HG03135 (cell line): ENCODE measurements around the gene RAPH1.
"Not testable (repeated sequence)": the region's sequence is repeated elsewhere in the genome, so short reads cannot be mapped to it uniquely, and the experiment has no call there.

ENCODE experiments used
- ATAC-seq: cut with Tn5 transposase; IDR thresholded peaks from one replicate; pipeline ENCODE4 v1.9.1; 2021; ENCODE audit warnings: mild to moderate bottlenecking, moderate library complexity; ENCODE audit not compliant: unreplicated experiment

Gene RAPH1

GRCh38 chr2:203436496-203436895 is 98.6 kb downstream of the RAPH1 start:
- ATAC-seq: no peak

DNA sequence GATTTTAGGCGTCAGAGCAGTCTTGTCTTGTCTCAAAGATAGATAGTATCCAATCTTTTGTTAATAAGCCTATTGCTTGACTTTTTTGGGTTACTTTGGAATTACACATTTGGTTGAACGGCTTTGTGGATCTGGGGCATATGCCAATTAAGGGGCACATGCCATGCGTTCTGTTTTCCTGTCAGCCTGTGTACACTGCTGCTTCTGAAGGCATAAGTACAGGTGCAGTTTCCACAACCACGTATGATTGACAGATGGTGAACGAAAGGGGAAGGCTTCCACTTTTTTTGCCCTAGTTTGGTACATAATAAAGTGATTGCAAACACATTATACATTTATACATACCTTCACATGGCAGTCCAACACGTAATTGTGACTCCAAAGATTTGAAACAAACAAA is 102.3 kb downstream of the RAPH1 start:
- ATAC-seq: no peak

GRCh38 chr2:203431391-203432185 is 103.5 kb downstream of the RAPH1 start:
- ATAC-seq: no peak

DNA sequence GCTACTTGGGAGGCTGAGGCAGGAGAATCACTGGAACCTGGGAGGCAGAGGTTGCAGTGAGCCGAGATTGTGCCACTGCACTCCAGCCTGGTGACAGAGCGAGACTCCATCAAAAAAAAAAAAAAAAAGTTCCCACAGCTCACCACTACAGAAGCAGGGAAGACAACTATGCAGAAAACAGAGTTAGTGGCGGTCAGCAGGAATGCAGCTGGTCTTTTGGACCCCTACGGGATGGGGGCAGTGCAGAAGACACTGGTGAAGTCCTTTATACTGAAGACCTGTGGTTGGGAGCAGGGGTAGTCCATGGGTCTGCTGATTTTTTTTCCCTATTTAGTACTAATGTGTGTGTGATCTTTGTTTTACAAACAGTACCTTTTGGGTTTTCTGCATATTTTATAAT is 105.5 kb downstream of the RAPH1 start:
- ATAC-seq: not testable (repeated sequence)

GRCh38 chr2:203427061-203427460 is 108.0 kb downstream of the RAPH1 start:
- ATAC-seq: no peak

- ATAC-seq: no peak
Measured at GRCh38 chr2:203418271-203418670, 116.8 kb downstream of the RAPH1 start.

DNA sequence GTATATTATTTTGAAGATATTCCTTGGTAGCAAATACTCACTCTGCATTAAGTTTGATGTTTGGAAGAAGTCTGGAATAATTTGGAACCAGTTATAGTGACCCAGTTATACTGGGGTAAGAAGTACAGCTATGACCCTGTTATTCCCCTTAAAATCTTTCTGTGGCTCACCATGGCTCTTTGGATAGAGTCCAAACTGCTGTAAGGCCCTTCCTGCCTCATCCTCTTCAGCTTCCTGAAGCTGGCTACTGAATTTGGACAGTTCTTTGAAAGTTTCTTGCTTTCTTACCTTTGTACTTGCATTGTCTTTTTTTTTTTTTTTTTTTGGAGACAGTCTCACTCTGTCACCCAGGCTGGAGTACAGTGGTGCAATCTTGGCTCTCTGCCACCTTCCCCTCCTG is 121.3 kb downstream of the RAPH1 start:
- no peak for ATAC-seq

DNA sequence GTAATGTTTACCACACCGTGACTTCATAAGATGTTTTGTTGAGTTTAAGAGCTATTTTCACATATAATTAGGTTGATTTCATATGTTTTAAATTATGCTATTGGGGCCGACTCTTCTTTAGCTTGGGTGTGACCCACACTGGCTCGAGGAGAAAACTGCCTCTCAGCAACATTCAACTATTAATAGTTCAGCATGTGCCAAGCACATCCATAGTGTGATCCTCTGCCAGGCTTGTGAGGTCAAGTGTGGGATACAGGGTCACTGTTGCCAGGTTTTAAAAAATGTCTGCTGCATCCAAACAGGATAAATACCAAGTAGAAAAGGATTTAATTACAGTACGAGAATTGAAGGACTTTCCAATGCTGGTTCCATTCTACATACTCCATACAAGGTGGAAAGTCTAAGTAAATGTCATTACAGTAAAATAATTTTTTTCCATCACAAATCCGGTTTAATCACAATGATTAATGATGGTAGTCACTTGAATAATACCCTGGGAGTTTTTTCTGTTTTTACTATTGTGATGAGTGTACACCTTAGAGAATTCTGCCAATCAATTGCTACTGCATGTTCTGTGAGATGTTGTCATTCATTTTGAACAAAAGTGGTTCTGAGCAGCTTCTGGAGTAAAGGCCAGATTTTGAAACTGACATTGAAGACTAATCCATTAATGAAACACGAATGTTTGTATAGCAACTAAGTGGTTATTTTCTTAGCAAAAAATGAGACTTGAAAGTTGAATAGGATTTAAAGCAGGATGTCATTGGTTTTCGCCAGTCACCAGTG is 122.4 kb downstream of the RAPH1 start:
- ATAC-seq: peak; percentile 54

- no peak for ATAC-seq
Measured at GRCh38 chr2:203407496-203407895, 127.6 kb downstream of the RAPH1 start.

DNA sequence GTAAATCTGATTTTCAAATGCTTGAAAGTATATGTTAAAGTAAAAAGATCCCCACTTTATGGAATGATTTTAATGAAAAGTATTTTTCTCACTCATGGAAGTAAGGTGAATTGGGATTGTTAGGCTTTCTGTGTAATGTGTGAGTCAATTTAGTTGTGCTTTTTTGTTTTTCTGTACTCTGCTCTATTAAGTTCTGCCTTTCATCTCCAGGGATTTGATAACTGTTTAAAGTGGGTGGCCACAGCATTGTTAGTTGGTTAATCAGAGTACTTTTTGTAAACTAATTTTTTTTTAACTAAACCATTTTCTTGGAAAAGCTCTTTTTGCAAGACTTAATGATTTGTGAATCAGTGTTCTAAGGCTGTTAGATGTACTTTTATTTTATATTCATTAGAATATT is 130.1 kb downstream of the RAPH1 start:
- ATAC-seq: no peak

GRCh38 chr2:203400805-203401585 is 134.1 kb downstream of the RAPH1 start:
- ATAC-seq: no peak

GRCh38 chr2:203399031-203399430 is 136.1 kb downstream of the RAPH1 start:
- ATAC-seq: no peak

- ATAC-seq: no peak
Measured at GRCh38 chr2:203396667-203397066, 138.4 kb downstream of the RAPH1 start.

DNA sequence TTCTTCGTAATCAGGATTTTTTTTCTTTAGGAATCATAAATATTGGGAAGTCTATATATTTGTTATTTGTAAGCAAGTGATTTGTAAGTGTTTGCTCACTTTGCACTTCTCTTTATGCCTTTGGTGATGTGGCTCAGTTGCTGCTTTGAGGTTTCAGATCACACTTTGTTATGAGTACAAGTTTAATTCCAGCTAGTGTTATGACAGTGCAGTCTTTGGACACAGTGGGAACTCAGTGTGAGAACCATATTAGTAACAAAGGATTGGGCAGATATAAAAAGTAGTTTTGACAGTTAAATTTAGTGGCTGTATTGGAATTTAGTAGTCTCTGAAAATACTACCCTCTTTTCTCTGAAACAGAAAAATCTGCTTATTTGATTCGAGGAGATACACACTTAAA is 139.2 kb downstream of the RAPH1 start:
- no peak for ATAC-seq

DNA sequence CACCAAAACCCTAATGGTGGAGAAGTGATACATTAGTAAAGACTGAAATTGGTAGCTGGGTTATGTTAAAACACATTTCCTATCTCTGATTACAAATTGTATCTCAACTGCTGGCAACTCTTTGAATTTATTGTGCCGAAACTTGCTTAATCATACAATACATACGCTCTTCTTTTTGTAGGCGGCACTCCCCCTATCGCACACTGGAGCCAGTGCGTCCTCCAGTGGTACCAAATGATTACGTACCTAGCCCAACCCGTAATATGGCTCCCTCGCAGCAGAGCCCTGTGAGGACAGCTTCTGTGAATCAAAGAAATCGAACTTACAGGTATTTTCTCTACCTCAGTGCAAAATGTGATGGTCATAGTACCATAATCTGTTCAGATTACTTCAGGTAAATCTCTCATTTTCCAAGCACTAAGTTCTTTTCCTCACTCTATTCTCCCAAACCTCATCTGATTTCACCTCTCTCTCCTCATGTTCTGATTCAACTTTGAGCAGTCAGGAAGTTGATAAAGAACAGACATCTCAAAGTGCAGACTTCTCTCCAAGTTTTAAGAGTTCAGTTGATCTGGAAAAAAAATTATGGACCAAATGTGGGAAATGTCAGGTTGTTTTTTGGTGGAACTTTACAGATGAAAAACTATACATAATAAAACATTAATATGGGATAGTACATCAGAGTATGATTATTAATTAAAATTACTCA is 140.4 kb downstream of the RAPH1 start:
- ATAC-seq: no peak

- ATAC-seq: not testable (repeated sequence)
Measured at GRCh38 chr2:203388153-203388552, 146.9 kb downstream of the RAPH1 start.

GRCh38 chr2:203383038-203383437 is 152.1 kb downstream of the RAPH1 start:
- no peak for ATAC-seq

GRCh38 chr2:203379156-203379555 is 155.9 kb downstream of the RAPH1 start:
- ATAC-seq: no peak

DNA sequence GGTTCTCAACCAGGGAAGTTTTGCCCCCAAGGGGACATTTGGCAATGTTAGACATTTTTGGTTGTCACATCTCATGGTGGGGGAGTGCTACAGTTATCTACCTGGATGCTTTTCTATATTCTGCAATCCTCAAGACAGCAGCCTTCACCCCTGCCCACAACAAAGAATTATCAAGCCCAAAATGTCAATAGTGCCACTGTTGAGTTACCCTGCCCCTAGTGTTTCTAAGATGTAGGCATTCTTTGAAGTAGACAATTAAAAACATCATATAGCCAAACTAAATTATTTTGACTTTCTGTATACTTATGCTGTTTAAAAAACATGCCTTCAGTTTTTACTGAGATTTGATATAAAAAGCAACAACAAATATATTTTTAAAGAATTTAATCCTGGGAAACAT is 158.9 kb downstream of the RAPH1 start:
- no peak for ATAC-seq

DNA sequence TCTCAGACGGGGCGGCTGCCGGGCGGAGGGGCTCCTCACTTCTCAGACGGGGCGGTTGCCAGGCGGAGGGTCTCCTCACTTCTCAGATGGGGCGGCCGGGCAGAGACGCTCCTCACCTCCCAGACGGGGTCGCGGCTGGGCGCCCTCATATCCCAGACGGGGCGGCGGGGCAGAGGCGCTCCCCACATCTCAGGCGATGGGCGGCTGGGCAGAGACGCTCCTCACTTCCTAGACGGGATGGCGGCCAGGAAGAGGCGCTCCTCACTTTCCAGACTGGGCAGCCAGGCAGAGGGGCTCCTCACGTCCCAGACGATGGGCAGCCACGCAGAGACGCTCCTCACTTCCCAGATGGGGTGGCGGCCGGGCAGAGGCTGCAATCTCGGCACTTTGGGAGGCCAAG is 162.4 kb downstream of the RAPH1 start:
- ATAC-seq: not testable (repeated sequence)
